Measurements from ENCODE around the gene SNIP1.
A peak's percentile ranks its signal among the peaks of the same experiment; 100 is the strongest.
"Not testable (repeated sequence)": the region's sequence is repeated elsewhere in the genome, so short reads cannot be mapped to it uniquely, and the experiment has no call there.

SNIP1 gene

DNA sequence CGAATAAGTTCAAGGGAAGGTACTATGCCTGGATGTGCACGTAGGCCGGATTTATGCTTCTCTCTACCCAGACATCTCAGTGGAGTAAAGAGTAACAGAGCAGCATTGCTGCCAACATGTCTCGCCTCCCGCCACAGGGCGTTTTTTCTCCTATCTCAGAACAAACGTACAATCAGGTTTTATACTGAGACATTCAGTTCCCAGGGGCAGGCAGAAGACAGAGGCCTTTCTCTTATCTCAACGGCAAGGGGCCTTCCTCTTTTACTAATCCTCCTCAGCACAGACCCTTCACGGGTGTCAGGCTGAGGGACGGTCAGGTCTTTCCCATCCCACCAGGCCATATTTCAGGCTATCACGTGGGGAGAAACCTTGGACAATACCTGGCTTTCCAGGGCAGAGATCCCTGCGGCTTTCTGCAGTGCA, 5.9 kb upstream of the SNIP1 start:
- DNase-seq = not testable (repeated sequence)

DNA sequence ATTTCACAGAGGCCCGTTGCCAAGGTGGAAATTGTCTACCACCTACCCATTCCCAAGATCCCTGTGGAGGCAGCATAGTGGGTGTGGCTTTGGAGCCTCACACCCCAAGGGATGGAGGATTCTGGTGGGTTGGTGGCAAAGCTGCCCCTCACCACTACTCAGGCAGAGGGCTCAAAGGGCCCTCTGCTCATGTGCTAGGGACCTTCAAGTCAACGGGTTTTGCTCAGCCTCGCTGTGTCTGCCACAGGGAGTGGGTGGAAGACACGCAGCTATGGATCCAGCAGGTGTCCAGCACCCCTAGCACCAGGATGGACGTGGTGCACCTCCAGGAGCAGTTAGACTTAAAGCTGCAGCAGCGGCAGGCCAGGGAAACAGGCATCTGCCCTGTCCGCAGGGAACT, 5.0 kb upstream of the SNIP1 start:
- DNase-seq = no peak

DNA sequence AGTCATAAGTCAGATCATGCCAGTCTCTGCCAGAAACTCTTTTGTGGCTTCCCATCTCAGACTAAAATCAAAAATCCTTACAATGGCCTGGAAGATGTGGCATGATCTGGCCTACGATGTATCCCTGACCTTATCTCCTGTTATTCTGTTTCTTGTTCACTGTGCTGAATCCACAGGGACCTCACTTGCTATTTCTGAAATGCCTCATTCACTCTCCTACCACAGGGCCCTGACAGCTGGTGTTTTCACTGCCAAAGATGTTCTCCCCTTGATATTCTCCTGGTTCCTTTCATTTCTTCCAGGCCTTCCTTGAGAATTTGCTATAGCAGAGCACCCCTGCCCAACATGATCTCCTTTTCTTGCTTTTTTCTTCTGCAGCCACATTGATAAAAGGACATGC, 4.3 kb upstream of the SNIP1 start:
- DNase-seq = no peak

DNA sequence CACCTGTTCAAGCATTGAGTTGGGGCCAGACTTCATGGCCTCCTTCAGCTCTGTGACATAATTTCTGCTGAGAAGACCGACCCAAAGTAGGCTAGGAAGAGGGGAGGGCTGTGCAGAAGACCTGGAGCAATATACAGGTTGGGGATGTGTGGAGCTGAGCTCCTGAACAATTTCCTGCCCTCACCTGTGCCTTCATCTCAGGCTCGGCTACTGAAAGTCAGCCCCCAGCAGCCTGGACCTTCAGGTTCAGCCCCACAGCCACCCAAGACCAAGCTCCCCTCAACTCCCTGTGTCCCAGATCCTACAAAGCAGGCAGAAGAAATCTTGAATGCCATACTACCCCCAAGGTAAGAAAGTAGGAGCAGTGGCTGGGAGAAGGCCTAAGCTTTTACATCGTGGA, 3.3 kb upstream of the SNIP1 start:
- no peak for DNase-seq

DNA sequence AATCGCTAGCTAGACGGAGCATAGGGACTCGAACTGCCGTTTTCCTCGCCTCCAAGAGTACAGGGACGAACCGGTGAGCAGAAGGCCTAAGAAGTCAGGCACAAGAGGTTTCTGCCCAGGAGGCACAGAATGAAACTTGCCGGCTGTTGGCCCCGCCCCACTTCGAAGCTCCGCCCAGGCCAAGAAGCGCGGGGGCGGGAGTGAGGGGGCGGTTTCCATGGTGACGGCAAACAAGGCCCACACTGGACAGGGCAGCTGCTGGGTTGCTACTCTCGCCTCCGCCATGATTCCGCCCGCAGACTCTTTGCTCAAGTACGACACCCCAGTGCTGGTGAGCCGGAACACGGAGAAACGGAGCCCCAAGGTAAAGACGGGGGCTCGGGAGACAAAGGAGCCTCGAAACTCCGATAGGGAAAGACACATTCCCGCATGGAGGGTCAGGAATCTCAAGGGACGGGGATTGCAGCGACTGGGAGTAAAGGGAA, 2.7 kb upstream of the SNIP1 start, which contains the start of gene DNALI1:
Gene DNALI1 (plus strand): TSS at position 229 of the 485 bp plus-strand sequence. CDS start 55 bp downstream, at position 284.
- DNase-seq = peak in 55 of 56 donors; percentile 10 to 88 (median 69)

DNA sequence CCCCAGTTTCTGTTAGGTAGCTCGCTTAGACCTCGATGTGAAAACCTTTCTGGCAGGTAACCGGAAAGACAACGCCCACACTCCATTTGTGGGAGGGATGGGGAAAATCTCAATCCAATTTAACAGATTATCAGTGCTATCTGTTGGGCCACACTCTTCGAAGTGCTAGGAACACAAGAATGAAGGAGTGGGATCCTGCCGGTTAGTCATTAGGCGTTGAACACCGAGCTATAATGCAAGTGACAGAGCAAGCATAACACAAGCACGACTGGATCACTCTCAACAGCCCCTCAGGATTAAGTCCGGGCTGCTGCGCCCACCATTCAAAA, 531 bp downstream of the SNIP1 start:
- DNase-seq = no peak

DNA sequence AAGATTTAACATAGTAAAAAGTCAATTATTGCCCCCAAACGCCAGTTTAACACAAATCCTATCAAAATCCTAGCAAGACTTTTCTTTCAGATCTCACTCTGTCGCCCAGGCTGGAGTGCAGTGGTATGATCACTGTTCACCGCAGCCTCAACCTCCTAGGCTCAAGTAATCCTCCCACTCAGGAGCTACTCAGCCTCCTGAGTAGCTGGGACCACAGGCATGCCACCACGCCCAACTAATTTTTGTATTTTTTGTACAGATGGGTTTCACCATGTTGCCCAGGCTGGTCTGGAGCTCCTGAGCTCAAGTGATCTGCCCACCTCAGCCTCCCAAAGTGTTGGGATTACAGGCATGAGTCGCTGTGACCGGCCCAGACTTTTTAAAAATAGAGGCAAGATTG, 4.8 kb downstream of the SNIP1 start:
- DNase-seq = no peak

DNA sequence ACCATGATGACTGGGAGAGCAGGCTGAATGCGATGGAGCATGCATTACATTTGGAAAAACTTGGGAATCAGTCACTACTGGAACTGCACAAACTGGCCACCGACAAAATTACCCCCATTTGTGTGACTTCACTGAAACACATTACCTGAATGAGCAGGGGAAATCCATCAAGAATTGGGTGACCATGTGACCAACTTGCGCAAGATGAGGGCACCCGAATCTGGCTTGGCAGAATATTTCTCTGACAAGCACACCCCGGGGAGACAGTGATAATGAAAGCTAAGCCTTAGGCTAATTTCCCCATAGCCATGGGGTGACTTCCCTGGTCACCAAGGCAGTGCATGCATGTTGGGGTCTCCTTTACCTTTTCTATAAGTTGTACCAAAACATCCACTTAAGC, 9.1 kb downstream of the SNIP1 start:
- DNase-seq = no peak

DNA sequence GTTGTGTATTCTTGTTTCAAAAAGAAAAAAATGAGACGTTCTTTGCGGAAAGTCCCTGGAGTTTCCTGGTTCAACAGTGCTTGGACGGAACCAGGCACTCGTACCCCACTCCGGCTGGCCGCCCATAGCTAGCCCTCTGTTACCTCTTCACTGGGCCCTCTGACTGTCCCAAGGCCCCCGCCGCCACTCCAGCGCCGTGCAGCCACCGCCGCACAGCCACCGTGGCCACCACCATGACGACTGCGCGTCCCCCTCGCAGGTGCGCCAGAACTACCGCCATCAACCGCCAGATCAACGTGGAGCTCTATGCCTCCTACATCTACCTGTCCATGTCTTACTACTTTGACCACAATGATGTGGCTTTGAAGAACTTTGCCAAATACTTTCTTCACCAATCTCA, 9.6 kb downstream of the SNIP1 start:
- no peak for DNase-seq

DNA sequence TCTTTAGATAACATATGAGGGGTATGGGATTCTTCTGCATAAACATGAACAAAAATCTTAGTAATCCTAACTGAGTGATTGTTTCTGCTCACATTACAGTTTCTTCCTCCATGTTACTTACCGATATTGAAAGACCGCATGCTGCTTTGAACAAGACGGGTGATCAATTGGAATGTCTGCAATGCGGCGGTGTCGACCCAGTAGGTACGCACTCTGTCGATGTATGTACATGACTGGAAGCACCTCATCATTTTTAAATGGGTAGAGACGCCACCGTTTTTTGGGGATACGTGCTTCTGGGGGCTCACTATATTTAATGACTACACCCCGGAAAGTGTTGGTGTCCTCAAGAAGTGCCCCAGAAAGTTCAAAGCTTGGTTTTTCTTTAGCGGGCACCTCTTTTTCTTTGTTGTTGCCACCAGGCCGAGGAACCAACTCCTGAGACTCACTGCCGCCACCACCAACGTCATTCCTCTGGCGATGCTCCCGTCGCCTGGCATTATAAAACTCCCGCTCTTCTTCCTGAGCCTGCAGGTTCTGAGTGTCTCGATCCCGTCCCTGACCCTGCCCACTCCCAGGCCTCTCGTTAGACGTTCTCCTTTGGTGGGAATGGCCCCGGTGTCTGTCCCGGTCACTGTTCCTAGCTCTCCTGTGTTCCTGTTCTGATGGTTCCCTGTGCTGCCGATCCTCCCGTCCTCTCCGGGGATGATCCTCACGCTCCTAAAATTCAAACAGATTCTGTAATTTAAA, 13.9 kb downstream of the SNIP1 start:
- no peak for DNase-seq

DNA sequence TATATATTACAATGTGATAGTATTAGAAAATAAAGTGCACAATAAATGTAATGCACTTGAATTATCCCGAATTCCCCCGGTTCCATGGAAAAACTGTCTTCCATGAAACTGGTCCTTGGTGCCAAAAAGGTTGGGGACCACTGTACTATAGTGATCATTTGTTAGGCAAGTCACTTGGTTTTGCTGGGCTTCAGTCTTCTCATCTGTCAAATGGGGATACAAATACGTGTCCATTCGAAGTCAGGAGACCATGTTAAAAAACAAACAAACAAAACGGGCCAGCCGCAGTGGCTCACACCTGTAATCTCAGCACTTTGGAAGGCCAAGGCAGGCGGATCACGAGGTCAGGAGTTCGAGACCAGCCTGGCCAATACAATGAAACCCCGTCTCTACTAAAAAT, 14.9 kb downstream of the SNIP1 start:
- DNase-seq = not testable (repeated sequence)

DNA sequence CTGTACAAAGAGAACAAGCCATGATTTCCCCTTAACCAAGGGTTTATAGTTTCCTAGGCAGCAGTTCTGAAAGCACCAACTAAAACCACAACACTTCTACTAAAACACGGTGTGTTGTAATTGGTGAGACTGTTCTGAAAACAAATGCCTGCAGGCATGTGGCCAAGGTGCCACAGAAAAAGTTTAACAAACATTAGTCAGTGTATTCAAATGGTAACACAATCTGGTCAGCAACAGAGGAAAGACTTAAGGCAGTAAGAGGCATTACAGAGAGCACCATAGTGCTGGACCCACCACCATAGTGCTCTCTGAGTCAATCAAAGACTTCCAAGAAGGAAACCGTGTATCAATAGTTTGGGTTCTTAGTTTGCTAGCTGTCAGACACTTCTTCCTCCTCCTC, 16.7 kb downstream of the SNIP1 start:
- DNase-seq = no peak

DNA sequence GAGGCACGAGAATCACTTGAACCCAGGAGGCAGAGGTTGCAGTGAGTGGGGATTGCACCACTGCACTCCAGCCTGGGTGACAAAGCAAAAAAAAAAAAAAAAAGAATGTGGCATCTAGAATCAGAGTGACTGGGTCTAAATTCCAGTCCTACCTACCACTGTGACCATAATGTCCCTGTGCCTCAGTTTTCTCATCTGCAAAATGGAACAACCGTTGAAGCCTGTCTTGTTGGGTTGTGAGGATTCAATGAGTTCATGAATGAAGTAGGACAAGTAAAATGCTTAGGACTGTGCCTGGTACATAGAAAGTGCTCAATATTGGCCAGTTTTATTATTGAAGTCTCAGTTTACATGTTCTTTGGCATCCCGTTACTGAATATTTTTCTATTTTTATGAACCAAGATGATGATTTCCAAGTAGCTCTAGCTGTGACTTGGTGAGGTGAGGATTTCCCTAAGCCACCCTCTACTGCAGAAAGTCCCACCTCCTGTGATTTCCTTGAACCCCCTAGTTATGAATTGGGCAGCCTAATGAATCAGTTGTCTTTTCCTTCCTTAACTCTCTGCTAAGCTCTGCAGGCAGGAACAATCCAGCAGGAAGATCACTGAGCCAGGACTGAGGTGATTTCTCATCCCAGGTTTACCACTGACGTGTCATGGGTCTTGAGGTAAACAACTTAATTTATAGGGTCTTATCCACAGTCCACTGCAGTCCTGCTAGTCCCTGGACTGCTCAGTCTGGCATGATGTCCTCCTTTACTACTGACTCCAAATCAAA, 20.6 kb downstream of the SNIP1 start:
- no peak for DNase-seq

DNA sequence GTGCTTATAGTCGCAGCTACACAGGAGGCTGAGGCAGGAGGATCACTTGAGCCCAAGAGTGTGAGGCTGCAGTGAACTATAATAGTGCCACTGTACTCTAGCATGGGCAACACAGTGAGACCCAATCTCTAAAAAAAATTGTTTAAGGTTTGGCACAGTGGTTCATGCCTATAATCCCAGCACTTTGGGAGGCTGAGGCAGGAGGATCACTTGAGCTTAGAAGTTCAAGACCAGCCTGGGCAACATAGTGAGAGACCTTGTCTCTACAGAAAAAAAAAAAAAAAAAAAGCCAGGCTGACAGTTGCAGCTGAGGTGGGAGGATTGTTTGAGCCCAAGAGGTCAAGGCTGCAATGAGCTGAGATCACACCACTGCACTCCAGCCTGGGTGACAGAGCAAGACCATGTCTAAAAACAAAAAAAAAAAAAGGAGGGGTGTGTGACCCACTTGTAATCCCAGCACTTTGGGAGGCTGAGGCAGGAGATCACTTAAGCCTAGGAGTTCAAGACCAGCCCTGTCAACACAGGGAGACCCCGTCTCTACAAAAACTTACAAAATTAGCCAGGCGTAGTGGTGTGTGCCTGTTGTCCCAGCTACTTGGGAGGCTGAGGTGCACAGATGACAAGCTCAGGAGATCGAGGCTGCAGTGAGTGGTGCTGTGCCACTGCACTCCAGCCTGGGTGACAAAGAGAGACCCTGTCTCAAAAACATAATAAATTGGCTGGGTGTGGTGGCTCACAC, 21.5 kb downstream of the SNIP1 start:
- DNase-seq = not testable (repeated sequence)

DNA sequence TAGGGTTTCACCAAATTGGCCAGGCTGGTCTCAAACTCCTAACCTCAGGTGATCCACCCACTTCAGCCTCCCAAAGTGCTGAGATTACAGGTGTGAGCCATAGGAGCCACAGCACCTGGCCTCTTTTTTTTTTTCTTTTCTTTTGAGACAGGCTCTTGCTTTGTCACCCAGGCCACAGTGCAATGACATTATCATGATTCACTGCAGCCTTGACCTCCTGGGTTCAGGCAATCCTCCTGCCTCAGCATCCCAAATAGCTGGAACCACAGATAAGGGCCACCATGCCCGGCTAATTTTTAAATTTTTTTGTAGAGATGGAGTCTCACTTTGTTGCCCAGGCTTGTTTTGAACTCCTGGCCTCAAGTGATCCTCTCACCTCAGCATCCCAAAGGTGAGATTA, 24.2 kb downstream of the SNIP1 start:
- DNase-seq = not testable (repeated sequence)

DNA sequence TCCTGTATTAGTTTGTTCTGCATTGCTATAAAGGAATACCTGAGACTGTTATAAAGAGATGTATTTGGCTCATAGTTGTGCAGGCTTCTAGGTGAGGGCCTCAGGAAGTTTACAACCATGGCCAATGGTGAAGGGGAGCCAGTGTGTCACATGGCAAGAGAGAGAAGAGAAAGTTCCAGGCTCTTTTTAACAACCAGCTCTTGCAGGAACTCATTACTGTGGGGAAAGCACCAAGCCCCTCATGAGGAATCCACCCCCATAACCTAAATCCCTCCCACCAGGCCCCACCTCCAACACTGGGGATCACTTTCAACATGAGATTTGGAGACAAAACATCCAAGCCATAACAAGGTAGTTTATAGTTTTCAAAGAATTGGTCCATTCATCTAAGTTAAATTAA, 34.5 kb downstream of the SNIP1 start:
- DNase-seq = no peak

DNA sequence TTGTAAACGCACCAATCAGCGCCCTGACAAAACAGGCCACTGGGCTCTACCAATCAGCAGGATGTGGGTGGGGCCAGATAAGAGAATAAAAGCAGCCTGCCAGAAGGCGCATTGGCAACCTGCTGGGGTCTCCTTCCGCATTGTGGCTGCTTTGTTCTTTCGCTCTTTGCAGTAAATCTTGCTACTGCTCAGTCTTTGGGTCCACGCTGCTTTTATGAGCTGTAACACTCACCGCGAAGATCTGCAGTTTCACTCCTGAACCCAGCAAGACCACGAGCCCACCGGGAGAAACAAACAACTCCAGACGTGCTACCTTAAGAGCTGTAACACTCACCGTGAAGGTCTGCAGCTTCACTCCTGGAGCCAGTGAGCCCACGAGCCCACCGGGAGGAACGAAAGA, 35.2 kb downstream of the SNIP1 start:
- DNase-seq = not testable (repeated sequence)

DNA sequence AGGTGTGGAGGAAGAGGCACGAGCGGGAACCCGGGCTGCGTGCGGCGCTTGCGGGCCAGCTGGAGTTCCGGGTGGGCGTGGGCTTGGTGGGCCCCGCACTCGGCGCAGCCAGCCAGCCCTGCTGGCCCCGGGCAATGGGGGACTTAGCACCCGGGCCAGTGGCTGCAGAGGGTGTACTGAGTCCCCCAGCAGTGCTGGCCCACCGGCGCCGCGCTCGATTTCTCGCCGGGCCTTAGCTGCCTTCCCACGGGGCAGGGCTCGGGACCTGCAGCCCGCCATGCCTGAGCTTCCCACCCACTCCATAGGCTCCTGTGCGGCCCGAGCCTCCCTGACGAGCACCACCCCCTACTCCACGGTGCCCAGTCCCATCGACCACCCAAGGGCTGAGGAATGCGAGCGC, 35.9 kb downstream of the SNIP1 start:
- DNase-seq = not testable (repeated sequence)

DNA sequence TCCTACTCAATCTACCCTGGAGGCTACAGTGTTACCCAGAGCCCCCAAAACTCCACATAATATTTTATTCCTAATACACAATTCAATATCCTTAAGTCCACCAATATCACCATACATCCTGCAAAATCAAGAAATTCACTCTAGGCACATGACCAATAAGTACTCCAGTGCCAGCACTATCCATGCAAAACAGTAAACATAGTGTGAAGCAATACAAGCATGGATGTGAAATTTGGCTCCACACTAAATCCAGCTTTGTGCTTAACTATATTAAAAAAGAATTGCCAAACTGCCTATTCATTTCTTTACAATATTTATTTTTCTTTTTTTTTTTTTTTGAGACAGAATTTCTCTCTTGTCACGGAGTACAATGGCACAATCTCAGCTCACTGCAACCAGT, 36.5 kb downstream of the SNIP1 start:
- no peak for DNase-seq

DNA sequence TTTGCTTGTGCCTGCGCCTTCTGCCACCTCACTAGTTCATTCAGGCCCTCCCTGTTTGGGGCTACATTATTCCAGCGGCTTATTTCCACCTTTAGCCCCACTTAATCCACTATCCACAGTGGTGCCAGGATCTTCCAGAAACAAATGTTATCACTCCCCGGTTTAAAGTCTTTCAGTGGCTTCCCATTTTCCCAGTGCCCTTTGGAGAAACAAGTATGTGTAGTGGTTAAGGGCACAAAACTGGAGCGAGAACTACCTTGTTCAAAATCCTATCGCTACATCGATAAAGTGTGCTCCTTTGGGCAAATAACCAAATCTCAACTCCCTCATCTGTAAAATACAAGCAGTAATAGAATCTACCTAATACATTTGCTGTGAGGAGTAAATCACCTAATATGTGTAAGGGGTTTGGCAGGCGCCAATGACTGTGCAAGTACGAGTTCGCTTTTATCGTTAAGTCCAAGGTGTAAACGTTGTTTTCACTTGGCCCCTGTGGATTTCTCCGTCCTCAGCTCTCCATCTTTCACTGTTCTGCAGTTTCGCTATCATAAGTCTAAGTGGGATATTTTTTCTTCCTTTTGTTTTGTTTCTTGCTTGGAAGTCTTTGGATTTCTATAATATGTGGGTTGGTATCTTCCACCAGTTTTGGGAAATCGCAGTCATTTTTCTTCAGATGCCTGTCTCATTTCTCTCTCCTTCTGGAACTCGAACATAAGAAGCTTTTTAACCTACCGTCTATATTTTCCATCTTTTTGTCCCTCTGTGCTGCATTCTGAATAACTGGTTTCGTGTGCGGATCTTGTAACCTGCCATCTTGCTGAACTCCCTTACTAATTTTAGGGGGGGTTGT, 38.7 kb downstream of the SNIP1 start:
- no peak for DNase-seq

All from nucleus accumbens (tissue), 56 donors.